Type B pancreatic cell (in vitro differentiated cells): Measurements from ENCODE around the gene CRTAC1. TPM values are rescaled to one million over a fixed set of nuclear protein-coding genes. Genes with fewer than 3 reads are reported as not detected.

Experiments
- DNase-seq: peaks from one replicate; pipeline ENCODE4 v3.0.0; 2021; ENCODE audit warnings: mixed read lengths; ENCODE audit not compliant: unreplicated experiment; ENCODE audit errors: extremely low spot score
- H3K27ac Mint-ChIP-seq: 2 replicates; pipeline ENCODE4 v1.8.0; 2021; ENCODE audit warnings: mild to moderate bottlenecking, mixed read lengths
- H3K27me3 Mint-ChIP-seq: 2 replicates; pipeline ENCODE4 v1.8.0; 2021; ENCODE audit warnings: mixed read lengths
- H3K36me3 Mint-ChIP-seq: 2 replicates; pipeline ENCODE4 v1.8.0; 2021; ENCODE audit warnings: mixed read lengths
- H3K4me1 Mint-ChIP-seq: one replicate; pipeline ENCODE4 v1.8.0; 2021; ENCODE audit warnings: mixed read lengths; ENCODE audit not compliant: unreplicated experiment
- H3K4me3 Mint-ChIP-seq: 2 replicates; pipeline ENCODE4 v1.8.0; 2021; ENCODE audit warnings: mild to moderate bottlenecking, mixed read lengths
- H3K9me3 Mint-ChIP-seq: 2 replicates; pipeline ENCODE4 v1.8.0; 2021; ENCODE audit warnings: mixed read lengths
- total RNA-seq: library from RNA; stranded (reverse); gene quantifications from 2 replicates; pipeline ENCODE4 v1.2.1, GENCODE V29; 2021; ENCODE audit warnings: low replicate concordance
- TF ChIP-seq, protein P1 (sequence below): fragments of 200-600 bp; sonication (generic); conservative IDR thresholded peaks from 2 replicates; pipeline ENCODE4 v1.5.0; 2021; ENCODE audit warnings: antibody characterized with exemption, mild to moderate bottlenecking

Gene CRTAC1
- total RNA-seq, 1 donor from 2014 or later = 5.3 TPM

DNA sequence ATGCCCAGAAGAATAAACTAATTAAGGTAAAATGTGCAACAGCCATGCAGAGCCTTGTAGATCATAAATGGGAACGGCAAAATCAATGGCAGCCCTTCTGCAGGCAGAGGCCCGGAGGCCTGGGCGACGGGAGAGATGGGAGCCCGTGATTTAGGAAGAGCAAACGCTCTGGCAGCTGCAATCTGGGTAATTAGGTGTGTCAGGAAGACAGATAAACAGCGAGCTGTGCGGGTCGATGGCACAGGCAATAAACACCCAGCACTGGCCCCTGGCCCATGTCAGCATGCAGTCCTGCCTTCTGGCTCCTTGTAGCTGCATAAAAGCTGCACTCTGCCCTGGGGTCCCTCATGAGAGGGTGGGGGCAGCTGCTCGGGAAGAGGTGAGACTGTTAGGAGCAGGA, 102.8 kb downstream of the CRTAC1 start:
- peaks cover 56% of the 10 kb centered on the region for H3K27me3 Mint-ChIP-seq
- TF ChIP-seq, protein P1, sequence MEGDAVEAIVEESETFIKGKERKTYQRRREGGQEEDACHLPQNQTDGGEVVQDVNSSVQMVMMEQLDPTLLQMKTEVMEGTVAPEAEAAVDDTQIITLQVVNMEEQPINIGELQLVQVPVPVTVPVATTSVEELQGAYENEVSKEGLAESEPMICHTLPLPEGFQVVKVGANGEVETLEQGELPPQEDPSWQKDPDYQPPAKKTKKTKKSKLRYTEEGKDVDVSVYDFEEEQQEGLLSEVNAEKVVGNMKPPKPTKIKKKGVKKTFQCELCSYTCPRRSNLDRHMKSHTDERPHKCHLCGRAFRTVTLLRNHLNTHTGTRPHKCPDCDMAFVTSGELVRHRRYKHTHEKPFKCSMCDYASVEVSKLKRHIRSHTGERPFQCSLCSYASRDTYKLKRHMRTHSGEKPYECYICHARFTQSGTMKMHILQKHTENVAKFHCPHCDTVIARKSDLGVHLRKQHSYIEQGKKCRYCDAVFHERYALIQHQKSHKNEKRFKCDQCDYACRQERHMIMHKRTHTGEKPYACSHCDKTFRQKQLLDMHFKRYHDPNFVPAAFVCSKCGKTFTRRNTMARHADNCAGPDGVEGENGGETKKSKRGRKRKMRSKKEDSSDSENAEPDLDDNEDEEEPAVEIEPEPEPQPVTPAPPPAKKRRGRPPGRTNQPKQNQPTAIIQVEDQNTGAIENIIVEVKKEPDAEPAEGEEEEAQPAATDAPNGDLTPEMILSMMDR = no peak
- no peaks in the 10 kb centered on the region for H3K9me3 Mint-ChIP-seq
- H3K27ac Mint-ChIP-seq = no peak overlapping the region
- H3K4me1 Mint-ChIP-seq = no peaks in the 10 kb centered on the region
- H3K36me3 Mint-ChIP-seq = no peaks in the 10 kb centered on the region
- no peak overlapping the region for H3K4me3 Mint-ChIP-seq
- no peak for DNase-seq

GRCh38 chr10:97926055-97926454, 104.4 kb downstream of the CRTAC1 start:
- TF ChIP-seq, protein P1 = no peak
- H3K4me3 Mint-ChIP-seq = no peak overlapping the region
- no peak for DNase-seq
- no peaks in the 10 kb centered on the region for H3K4me1 Mint-ChIP-seq
- H3K9me3 Mint-ChIP-seq = no peaks in the 10 kb centered on the region
- H3K36me3 Mint-ChIP-seq = no peaks in the 10 kb centered on the region
- no peak overlapping the region for H3K27ac Mint-ChIP-seq
- peaks cover 54% of the 10 kb centered on the region for H3K27me3 Mint-ChIP-seq

DNA sequence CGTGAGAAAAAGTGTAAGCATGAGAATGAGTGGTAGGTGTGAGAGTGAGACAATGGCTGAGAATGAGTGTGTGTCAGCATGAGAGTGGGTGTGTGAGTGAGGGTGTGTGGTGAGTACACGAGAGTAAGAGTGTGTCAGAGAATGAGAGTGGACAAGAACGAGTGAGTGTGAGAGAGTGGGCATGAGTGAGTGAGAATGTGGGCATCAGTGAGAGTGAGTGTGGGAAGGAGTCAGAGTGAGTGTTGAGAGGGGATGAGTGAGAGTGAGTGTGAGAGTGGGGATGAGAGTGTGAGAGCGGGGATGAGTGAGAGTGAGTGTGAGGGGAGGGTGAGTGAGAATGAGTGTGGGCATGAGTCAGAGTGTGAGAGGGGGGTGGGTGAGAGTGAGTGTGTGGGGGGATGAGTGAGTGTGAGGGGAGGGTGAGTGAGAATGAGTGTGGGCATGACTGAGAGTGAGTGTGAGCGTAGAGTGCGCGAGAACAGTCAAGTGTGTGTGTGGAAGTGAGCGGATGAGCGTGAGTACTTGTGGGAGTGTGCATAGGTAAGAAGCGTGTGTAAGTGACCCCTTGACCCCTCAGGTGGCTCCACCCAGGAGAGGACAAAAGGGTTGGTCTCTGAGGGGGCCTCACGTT, 105.0 kb downstream of the CRTAC1 start:
- H3K27ac Mint-ChIP-seq = no peak overlapping the region
- peaks cover 56% of the 10 kb centered on the region for H3K27me3 Mint-ChIP-seq
- H3K4me3 Mint-ChIP-seq = no peak overlapping the region
- no peak for DNase-seq
- H3K9me3 Mint-ChIP-seq = no peaks in the 10 kb centered on the region
- TF ChIP-seq, protein P1 = no peak
- H3K4me1 Mint-ChIP-seq = no peaks in the 10 kb centered on the region
- no peaks in the 10 kb centered on the region for H3K36me3 Mint-ChIP-seq

DNA sequence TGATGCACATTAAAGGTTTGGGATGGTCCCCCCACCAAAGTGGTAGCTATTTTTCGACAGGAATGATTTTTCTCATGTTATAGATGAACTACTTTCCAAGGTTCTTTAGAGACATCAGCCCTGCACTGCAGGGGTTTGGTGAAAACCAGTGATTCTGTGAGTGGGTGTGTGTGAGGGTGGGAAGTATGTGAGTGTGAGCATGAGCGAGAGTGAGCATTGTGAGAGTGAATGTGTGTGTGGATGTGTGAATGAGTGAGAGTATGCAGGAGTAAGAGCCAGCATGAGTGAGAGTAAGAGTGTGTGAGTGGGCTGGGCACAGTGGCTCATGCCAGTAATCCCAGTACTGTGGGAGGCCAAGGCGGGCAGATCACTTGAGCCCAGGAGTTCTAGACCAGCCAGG, 105.7 kb downstream of the CRTAC1 start:
- Mint-ChIP-seq H3K4me3 (no peak overlapping the region), H3K9me3 (no peaks in the 10 kb centered on the region), H3K27ac (no peak overlapping the region), H3K27me3 (peaks cover 52% of the 10 kb centered on the region), H3K4me1 (no peaks in the 10 kb centered on the region), H3K36me3 (no peaks in the 10 kb centered on the region)
- TF ChIP-seq, protein P1 = no peak
- DNase-seq = no peak

- H3K27ac Mint-ChIP-seq = no peak overlapping the region
- H3K9me3 Mint-ChIP-seq = no peaks in the 10 kb centered on the region
- H3K36me3 Mint-ChIP-seq = no peaks in the 10 kb centered on the region
- H3K27me3 Mint-ChIP-seq = peaks cover 43% of the 10 kb centered on the region
- no peak for DNase-seq
- TF ChIP-seq, protein P1 = no peak
- H3K4me1 Mint-ChIP-seq = no peaks in the 10 kb centered on the region
- no peak overlapping the region for H3K4me3 Mint-ChIP-seq
These were observed 106.9 kb downstream of the CRTAC1 start for GRCh38 chr10:97923476-97923875.

GRCh38 chr10:97923057-97923456, 107.4 kb downstream of the CRTAC1 start:
- H3K36me3 Mint-ChIP-seq = no peaks in the 10 kb centered on the region
- H3K9me3 Mint-ChIP-seq = no peaks in the 10 kb centered on the region
- DNase-seq = no peak
- TF ChIP-seq, protein P1 = no peak
- H3K27me3 Mint-ChIP-seq = peaks cover 45% of the 10 kb centered on the region
- H3K4me3 Mint-ChIP-seq = no peak overlapping the region
- no peak overlapping the region for H3K27ac Mint-ChIP-seq
- H3K4me1 Mint-ChIP-seq = no peaks in the 10 kb centered on the region
